Ovary (tissue), 3 donors: ENCODE data around the gene WHRN.

Experiments used
- EP300 ChIP-seq: sonication (generic); formaldehyde crosslinking; IDR thresholded peaks from one replicate; pipeline ENCODE4 v1.6.1; 2017; ENCODE audit warnings: antibody characterized with exemption
- TF ChIP-seq, protein P1 (sequence below), 3 donors: fragments of 450-650 bp in 2 of 3; fragments of 200-600 bp in 1 of 3; IDR thresholded peaks; one replicate each; pipeline versions ENCODE4 v1.5.1 to v1.8.0; 2016 to 2022; ENCODE audit warnings: antibody characterized with exemption in 3 of 3, mild to moderate bottlenecking in 1 of 3
- donor health status: DM: no; HTN: no; CAD: no.

- TF ChIP-seq, protein P1, sequence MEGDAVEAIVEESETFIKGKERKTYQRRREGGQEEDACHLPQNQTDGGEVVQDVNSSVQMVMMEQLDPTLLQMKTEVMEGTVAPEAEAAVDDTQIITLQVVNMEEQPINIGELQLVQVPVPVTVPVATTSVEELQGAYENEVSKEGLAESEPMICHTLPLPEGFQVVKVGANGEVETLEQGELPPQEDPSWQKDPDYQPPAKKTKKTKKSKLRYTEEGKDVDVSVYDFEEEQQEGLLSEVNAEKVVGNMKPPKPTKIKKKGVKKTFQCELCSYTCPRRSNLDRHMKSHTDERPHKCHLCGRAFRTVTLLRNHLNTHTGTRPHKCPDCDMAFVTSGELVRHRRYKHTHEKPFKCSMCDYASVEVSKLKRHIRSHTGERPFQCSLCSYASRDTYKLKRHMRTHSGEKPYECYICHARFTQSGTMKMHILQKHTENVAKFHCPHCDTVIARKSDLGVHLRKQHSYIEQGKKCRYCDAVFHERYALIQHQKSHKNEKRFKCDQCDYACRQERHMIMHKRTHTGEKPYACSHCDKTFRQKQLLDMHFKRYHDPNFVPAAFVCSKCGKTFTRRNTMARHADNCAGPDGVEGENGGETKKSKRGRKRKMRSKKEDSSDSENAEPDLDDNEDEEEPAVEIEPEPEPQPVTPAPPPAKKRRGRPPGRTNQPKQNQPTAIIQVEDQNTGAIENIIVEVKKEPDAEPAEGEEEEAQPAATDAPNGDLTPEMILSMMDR (IDR thresholded peaks at IDR 0.05): no peak
- TF ChIP-seq EP300: no peak
These were observed 26.4 kb downstream of the WHRN start for GRCh38 chr9:114478871-114479270.
